ENCODE results near the gene ITPR1.

The ITPR1 gene

DNA sequence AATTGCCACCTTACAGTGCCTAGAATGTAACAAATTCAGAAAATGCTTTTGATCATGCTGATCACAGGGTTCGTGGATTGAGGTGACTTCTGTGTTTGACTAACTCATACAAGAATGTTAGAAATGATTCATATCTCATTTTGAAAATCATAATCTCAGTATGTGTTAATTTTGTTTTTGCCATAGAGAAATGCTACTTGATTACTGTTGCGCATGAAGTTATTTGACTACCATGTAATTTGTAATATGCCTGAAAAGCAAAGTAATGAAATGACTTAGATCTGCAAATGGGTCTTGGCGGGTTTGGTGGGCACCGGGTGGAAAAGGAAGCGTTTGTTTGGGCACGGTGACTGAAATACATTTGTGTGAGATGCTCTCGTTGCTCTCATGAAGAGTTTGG, 312.5 kb downstream of the ITPR1 start:
- Histone ChIP-seq H3K36me3 (ENCODE audit: insufficient read depth, insufficient read length, low read length) (no peaks in the 10 kb centered on the region), H3K4me1 (ENCODE audit: insufficient read depth, insufficient read length) (no peaks in the 10 kb centered on the region), H3K9me3 (ENCODE audit: insufficient read depth, low read length) (no peaks in the 10 kb centered on the region), H3K27me3 (ENCODE audit: insufficient read depth, insufficient read length) (no peaks in the 10 kb centered on the region), H3K4me3 (ENCODE audit: insufficient read length, low read depth) (no peak overlapping the region), H3K9ac (ENCODE audit: insufficient read length, low read depth) (no peak overlapping the region)
- TF ChIP-seq ZNF274 (IDR thresholded peaks at IDR 0.05; ENCODE audit: low read depth, low read length) (no peak), SUZ12 (IDR thresholded peaks at IDR 0.05; ENCODE audit: extremely low read depth, insufficient read depth, insufficient read length) (no peak), YY1 (IDR thresholded peaks at IDR 0.05; ENCODE audit: insufficient read depth, insufficient read length) (no peak)
- no peak for DNase-seq (ENCODE audit: low read depth, low spot score)

DNA sequence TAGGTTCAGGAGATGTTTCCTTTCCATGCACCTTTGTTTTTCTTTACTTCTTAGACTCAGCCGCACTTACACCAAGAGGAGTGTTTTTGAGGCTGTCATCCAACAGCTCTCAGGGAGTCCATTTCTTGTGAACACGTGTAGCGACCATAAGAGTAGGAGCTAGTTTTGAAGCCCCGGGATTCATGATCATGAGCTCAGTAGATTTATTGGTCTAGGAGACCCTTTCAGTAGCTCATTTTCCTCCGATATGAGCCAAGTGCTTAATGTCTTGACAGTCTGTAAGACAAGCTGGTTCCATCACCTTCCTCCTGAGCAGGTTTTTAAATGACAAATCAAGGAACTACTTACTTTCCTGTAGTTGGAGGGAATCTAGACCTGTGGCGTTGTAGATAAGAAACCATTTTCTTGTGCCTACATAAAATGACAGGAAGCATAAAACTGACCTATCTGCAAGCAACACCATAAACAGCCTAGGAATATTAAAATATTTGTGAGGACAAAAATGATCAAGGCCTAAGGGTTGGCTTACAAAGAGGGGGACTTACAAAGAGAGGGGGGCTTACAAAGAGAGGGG, 313.5 kb downstream of the ITPR1 start:
- no peak overlapping the region for H3K9ac ChIP-seq (ENCODE audit: insufficient read length, low read depth)
- no peak for DNase-seq (ENCODE audit: low read depth, low spot score)
- no peaks in the 10 kb centered on the region for H3K27me3 ChIP-seq (ENCODE audit: insufficient read depth, insufficient read length)
- TF ChIP-seq SUZ12 (IDR thresholded peaks at IDR 0.05; ENCODE audit: extremely low read depth, insufficient read depth, insufficient read length) (no peak), ZNF274 (IDR thresholded peaks at IDR 0.05; ENCODE audit: low read depth, low read length) (no peak), YY1 (IDR thresholded peaks at IDR 0.05; ENCODE audit: insufficient read depth, insufficient read length) (no peak)
- H3K9me3 ChIP-seq (ENCODE audit: insufficient read depth, low read length), result no peaks in the 10 kb centered on the region
- no peaks in the 10 kb centered on the region for H3K4me1 ChIP-seq (ENCODE audit: insufficient read depth, insufficient read length)
- H3K4me3 ChIP-seq (ENCODE audit: insufficient read length, low read depth), result no peak overlapping the region
- H3K36me3 ChIP-seq (ENCODE audit: insufficient read depth, insufficient read length, low read length), result no peaks in the 10 kb centered on the region

DNA sequence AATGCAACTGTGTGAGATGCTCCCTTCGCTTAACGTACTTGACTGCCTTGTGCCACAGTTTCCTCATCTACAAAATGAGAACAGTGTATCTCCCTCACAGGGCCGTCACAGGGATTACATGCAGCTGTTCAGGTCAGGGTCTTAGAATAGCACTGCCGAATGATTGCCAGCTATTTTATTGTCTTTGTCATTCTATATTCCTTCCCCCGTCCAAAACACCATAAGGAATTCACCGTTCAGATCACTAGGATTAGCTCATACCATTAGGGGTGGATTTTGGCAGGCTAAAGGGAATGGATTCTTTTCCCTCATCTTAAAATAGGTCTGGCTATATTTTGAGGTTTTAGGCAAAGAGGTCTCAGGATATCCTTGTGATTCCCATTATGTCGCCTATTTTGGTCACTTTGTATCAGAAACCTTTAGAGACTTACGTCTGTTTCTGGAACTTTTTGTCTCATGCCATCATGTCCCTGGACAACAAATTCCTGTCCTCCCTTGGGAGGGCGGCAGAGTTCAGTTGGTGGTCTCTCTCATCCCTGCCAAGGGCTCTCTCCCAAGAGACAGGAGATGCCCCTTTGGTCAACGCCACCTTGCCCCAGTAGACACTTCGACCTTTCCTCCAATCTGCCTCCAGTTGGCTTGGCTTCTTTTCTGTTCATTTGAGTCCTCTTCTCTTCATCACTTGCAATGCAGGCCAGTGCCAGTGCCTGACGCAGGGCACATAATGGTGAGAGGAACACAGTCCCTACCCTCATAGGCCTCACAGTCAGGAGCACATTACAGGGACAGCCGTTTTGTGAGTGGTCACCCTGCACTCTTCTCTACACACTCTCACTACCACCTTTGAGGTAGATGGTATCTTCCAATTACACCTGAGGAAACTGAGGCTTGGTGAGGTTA, 314.5 kb downstream of the ITPR1 start:
- TF ChIP-seq SUZ12 (IDR thresholded peaks at IDR 0.05; ENCODE audit: extremely low read depth, insufficient read depth, insufficient read length) (no peak), YY1 (IDR thresholded peaks at IDR 0.05; ENCODE audit: insufficient read depth, insufficient read length) (no peak)

DNA sequence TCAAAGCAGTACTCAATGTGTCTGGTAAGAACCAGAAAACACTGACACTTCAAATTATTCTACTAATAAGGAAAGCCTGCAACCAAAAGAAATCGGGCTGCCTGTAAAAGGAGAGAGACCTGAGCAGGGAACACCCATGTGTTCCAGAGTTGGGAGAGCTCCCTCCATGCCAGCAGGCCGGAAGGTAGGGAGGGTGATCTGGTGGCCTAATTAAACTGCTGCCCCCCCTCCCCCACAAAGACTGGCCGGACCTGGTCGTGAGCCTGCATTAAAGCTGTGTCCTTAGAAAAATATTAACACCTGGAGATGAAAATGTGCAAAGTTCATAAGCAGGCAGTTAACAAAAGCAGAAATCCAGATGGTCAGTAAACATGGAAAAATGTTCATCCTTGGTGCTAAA, 315.5 kb downstream of the ITPR1 start:
- H3K36me3 ChIP-seq (ENCODE audit: insufficient read depth, insufficient read length, low read length), result no peaks in the 10 kb centered on the region
- H3K27me3 ChIP-seq (ENCODE audit: insufficient read depth, insufficient read length), result no peaks in the 10 kb centered on the region
- no peak for DNase-seq (ENCODE audit: low read depth, low spot score)
- no peak for TF ChIP-seq SUZ12 (IDR thresholded peaks at IDR 0.05; ENCODE audit: extremely low read depth, insufficient read depth, insufficient read length)
- TF ChIP-seq YY1 (IDR thresholded peaks at IDR 0.05; ENCODE audit: insufficient read depth, insufficient read length), result no peak
- no peak for TF ChIP-seq ZNF274 (IDR thresholded peaks at IDR 0.05; ENCODE audit: low read depth, low read length)
- H3K4me3 ChIP-seq (ENCODE audit: insufficient read length, low read depth), result no peak overlapping the region
- no peaks in the 10 kb centered on the region for H3K4me1 ChIP-seq (ENCODE audit: insufficient read depth, insufficient read length)
- no peak overlapping the region for H3K9ac ChIP-seq (ENCODE audit: insufficient read length, low read depth)
- no peaks in the 10 kb centered on the region for H3K9me3 ChIP-seq (ENCODE audit: insufficient read depth, low read length)

More for the DNA sequence above, 314.5 kb downstream of the ITPR1 start:
- H3K9ac ChIP-seq (ENCODE audit: insufficient read length, low read depth), result no peak overlapping the region
- no peak overlapping the region for H3K4me3 ChIP-seq (ENCODE audit: insufficient read length, low read depth)
- no peaks in the 10 kb centered on the region for H3K36me3 ChIP-seq (ENCODE audit: insufficient read depth, insufficient read length, low read length)
- H3K4me1 ChIP-seq (ENCODE audit: insufficient read depth, insufficient read length), result no peaks in the 10 kb centered on the region
- no peaks in the 10 kb centered on the region for H3K27me3 ChIP-seq (ENCODE audit: insufficient read depth, insufficient read length)
- H3K9me3 ChIP-seq (ENCODE audit: insufficient read depth, low read length), result no peaks in the 10 kb centered on the region
- DNase-seq (ENCODE audit: low read depth, low spot score), result no peak

DNA sequence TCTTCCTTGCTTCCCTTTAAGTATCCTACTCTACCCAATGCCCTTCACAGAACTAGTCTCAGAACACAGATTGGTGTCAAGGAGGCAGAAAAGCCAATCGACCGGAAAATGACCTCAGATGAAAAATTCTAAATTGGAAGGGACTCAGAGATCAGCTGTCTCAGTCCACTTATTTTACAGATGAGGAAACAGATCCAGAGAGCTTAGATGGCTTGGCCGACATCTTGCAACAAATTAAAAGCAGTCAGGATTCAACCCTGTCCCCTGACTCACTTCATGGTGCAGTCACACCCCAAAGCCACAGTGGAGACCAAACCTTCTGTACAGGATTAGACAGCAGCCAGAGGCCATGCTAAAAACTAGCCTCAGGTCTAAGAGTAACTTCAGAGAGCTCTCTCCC, 316.8 kb downstream of the ITPR1 start:
- TF ChIP-seq YY1 (IDR thresholded peaks at IDR 0.05; ENCODE audit: insufficient read depth, insufficient read length) (no peak), ZNF274 (IDR thresholded peaks at IDR 0.05; ENCODE audit: low read depth, low read length) (no peak), SUZ12 (IDR thresholded peaks at IDR 0.05; ENCODE audit: extremely low read depth, insufficient read depth, insufficient read length) (no peak)
- Histone ChIP-seq H3K9me3 (ENCODE audit: insufficient read depth, low read length) (no peaks in the 10 kb centered on the region), H3K27me3 (ENCODE audit: insufficient read depth, insufficient read length) (no peaks in the 10 kb centered on the region), H3K4me3 (ENCODE audit: insufficient read length, low read depth) (no peak overlapping the region), H3K9ac (ENCODE audit: insufficient read length, low read depth) (no peak overlapping the region), H3K4me1 (ENCODE audit: insufficient read depth, insufficient read length) (no peaks in the 10 kb centered on the region), H3K36me3 (ENCODE audit: insufficient read depth, insufficient read length, low read length) (peaks cover 4% of the 10 kb centered on the region)
- DNase-seq (ENCODE audit: low read depth, low spot score), result no peak

DNA sequence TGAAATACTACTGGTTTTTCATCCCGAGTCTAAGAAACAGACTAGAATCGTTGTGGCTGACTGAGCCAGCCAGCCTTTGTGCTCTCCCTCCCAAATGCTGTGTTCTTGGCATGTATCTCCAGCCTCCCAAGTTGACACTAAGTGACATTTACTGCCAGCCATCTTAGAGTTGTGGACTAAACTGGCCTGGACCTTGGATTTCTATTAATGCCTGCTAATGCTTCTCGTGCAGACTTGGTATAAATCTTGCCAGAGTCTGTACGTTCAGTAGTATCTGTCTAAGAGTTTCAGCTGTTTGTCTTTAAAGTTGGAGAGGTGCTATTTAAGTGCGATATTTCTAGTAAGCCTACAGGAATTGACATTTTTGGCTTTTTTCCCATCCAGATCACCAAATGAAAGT, 319.4 kb downstream of the ITPR1 start:
- TF ChIP-seq YY1 (IDR thresholded peaks at IDR 0.05; ENCODE audit: insufficient read depth, insufficient read length) (no peak), ZNF274 (IDR thresholded peaks at IDR 0.05; ENCODE audit: low read depth, low read length) (no peak), SUZ12 (IDR thresholded peaks at IDR 0.05; ENCODE audit: extremely low read depth, insufficient read depth, insufficient read length) (no peak)
- Histone ChIP-seq H3K9ac (ENCODE audit: insufficient read length, low read depth) (no peak overlapping the region), H3K36me3 (ENCODE audit: insufficient read depth, insufficient read length, low read length) (peaks cover 9% of the 10 kb centered on the region)

DNA sequence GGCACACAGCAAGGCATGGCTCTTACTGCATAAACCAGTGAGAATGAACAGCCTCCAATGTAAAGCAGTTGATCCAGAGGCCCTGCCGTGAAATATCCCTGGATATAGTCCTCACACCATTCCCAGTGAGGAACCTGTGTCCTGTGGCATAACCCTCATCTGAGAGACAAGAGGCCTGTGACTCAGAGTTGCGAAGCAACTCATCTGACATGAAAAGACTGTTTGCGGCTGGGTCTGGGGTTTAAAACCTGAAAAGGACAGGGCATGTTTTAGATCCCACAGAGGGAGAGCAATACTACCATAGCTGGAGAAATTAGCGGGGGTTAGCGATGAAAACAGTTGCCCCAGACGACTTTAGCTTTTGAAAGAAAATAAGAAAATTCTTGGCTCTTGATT, 320.8 kb downstream of the ITPR1 start:
- no peaks in the 10 kb centered on the region for H3K4me1 ChIP-seq (ENCODE audit: insufficient read depth, insufficient read length)
- no peaks in the 10 kb centered on the region for H3K27me3 ChIP-seq (ENCODE audit: insufficient read depth, insufficient read length)
- no peak for TF ChIP-seq SUZ12 (IDR thresholded peaks at IDR 0.05; ENCODE audit: extremely low read depth, insufficient read depth, insufficient read length)
- TF ChIP-seq ZNF274 (IDR thresholded peaks at IDR 0.05; ENCODE audit: low read depth, low read length), result no peak
- no peak for TF ChIP-seq YY1 (IDR thresholded peaks at IDR 0.05; ENCODE audit: insufficient read depth, insufficient read length)
- H3K9me3 ChIP-seq (ENCODE audit: insufficient read depth, low read length), result peaks cover 17% of the 10 kb centered on the region; the same call in 1 of the 2 replicates
- DNase-seq (ENCODE audit: low read depth, low spot score), result no peak
- no peak overlapping the region for H3K4me3 ChIP-seq (ENCODE audit: insufficient read length, low read depth)
- H3K9ac ChIP-seq (ENCODE audit: insufficient read length, low read depth), result no peak overlapping the region
- peaks cover 14% of the 10 kb centered on the region for H3K36me3 ChIP-seq (ENCODE audit: insufficient read depth, insufficient read length, low read length)

More for the DNA sequence above, 319.4 kb downstream of the ITPR1 start:
- no peak overlapping the region for H3K4me3 ChIP-seq (ENCODE audit: insufficient read length, low read depth)
- DNase-seq (ENCODE audit: low read depth, low spot score), result no peak
- peaks cover 14% of the 10 kb centered on the region; the same call in 1 of the 2 replicates for H3K9me3 ChIP-seq (ENCODE audit: insufficient read depth, low read length)
- H3K4me1 ChIP-seq (ENCODE audit: insufficient read depth, insufficient read length), result no peaks in the 10 kb centered on the region
- no peaks in the 10 kb centered on the region for H3K27me3 ChIP-seq (ENCODE audit: insufficient read depth, insufficient read length)
